HG02759 (cell line): ENCODE results near the gene SLC16A5.

Experiments
- ATAC-seq: cut with Tn5 transposase; IDR thresholded peaks from one replicate; pipeline ENCODE4 v1.9.1; 2021; ENCODE audit warnings: mild to moderate bottlenecking, moderate library complexity; ENCODE audit not compliant: unreplicated experiment

SLC16A5 gene

GRCh38 chr17:75155191-75155601, 67.4 kb downstream of the SLC16A5 start:
- ATAC-seq, result no peak
